Lower leg skin (tissue), 3 donors: ENCODE measurements around the gene TLE3.

ENCODE experiments used
- POLR2A ChIP-seq, 2 donors: fragments of 450-650 bp; IDR thresholded peaks; one replicate each; pipeline ENCODE4 v1.6.1; 2016 to 2017; ENCODE audit warnings: antibody characterized with exemption in 2 of 2, mild to moderate bottlenecking in 1 of 2, moderate library complexity in 1 of 2
- TF ChIP-seq, protein P1 (sequence below), 3 donors: fragments of 450-650 bp; IDR thresholded peaks; one replicate each; pipeline ENCODE4 v1.5.1; 2016; ENCODE audit warnings: antibody characterized with exemption in 3 of 3, mild to moderate bottlenecking in 3 of 3, moderate library complexity in 2 of 3

DNA sequence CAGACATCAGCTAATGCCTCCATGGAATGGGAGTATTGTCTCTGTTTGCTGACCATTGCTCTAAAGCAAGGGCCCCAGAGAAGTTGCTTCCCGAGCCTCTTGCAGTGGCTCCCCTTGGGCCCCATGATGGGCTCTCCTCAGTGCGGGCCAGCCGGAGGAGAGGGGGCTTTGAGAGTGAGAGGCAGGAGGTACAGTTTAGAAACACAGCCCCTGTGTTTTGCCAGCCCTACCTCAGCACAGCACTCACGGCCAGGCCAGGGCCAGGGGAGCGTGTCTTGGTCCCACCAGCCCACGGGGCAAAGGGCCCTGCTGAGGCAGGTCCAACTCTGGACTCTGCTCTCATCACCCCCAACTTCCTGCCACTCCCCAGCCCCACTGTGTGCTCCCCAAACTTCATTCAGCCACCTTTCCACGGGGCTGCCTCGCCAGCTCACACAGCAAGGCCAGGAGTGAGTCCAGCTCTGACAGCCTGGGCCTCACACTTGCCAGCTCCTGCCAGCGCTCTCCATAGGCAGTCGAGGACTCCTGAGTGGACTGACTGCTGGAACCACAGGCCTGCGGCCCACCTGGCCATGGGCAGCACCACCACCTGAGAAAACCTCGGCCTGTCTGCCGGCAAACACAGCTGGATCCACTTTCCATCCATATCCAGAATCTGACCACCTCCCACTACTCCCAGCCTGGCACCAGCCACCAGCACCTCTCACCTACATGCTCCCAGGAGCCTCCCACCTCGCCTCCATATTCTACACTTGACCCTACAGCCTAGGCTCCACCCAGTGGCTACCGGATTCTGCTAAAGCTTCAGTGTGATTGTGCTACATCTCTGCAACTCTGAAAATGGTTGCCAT is 99.0 kb downstream of the TLE3 start:
- TF ChIP-seq, protein P1, sequence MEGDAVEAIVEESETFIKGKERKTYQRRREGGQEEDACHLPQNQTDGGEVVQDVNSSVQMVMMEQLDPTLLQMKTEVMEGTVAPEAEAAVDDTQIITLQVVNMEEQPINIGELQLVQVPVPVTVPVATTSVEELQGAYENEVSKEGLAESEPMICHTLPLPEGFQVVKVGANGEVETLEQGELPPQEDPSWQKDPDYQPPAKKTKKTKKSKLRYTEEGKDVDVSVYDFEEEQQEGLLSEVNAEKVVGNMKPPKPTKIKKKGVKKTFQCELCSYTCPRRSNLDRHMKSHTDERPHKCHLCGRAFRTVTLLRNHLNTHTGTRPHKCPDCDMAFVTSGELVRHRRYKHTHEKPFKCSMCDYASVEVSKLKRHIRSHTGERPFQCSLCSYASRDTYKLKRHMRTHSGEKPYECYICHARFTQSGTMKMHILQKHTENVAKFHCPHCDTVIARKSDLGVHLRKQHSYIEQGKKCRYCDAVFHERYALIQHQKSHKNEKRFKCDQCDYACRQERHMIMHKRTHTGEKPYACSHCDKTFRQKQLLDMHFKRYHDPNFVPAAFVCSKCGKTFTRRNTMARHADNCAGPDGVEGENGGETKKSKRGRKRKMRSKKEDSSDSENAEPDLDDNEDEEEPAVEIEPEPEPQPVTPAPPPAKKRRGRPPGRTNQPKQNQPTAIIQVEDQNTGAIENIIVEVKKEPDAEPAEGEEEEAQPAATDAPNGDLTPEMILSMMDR (IDR thresholded peaks at IDR 0.05) = no peak
- no peak for TF ChIP-seq POLR2A (IDR thresholded peaks at IDR 0.05)
